ENCODE results near the gene OSBPL7. TPM values are rescaled to one million over a fixed set of nuclear protein-coding genes. Genes with fewer than 3 reads are reported as not detected.

Gene OSBPL7
- total and polyA plus RNA-seq, 2 of the 13 experiments (the other 11 are each of a cell fraction or from before 2014, with no cell fraction given), result 4.7 to 6.6 TPM

DNA sequence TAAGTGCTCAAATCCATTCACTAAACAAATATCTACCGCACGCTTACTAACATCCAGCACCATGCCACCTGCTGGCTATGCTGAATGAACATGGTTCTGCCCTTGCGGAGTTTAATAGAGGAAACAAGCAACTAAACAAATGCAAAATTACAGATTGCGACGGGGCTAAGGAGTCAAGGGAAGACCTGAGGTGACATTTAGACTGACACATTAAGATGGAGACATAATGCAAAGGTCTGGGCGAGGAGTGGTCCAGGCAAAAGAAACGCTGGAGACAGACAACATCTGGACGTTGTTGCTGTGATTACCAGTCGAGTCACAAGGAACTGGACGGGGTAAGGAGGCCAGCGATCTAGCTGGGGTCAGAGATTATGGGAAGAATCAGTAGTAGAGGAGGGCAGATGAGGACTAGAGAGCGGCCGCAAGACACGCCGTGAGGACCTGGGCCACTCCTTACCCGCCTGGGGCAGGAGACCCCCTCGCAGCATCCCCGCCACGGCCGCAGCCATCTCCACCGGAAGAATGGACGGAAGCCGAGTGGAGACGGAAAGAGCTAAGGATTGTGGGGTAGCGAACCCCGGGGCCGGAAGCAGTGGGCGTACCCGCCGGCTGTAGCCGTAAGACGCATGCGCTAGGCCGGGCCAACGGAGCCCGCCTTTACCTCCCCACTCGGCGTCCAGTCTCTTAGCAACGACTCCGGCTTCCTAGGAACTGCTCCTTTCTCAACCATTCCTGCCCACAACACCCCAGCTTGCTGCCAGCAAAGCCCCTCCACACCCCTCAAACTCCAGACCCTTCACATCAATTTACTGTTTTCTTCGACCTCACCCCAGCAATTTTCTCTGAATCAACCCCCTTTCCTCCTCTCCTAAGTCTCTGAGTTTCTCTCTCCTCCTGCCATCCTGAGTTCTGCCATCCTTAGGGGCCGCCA is 9.7 kb upstream of the OSBPL7 start, which contains the start of the genes LRRC46 and MRPL10 (continued):
- TF ChIP-seq KDM5A (IDR thresholded peaks at IDR 0.05; ENCODE audit: borderline replicate concordance, low read length) (peak; percentile 98), ZNF33B (CRISPR knock-in tag; IDR thresholded peaks at IDR 0.05) (peak; percentile 21; the same call in 1 of the 2 replicates), ZNF75D (CRISPR knock-in tag; IDR thresholded peaks at IDR 0.05; ENCODE audit: borderline replicate concordance) (0 out of 2 replicates have a peak, but pooled peaks have one; percentile 71), PRPF4 (IDR thresholded peaks at IDR 0.05; ENCODE audit: low read depth, low read length, poor library complexity, severe bottlenecking) (no peak), CENPX (CRISPR knock-in tag; IDR thresholded peaks at IDR 0.05) (no peak), TBX2 (CRISPR knock-in tag; IDR thresholded peaks at IDR 0.05; ENCODE audit: borderline replicate concordance) (peak; percentile 50; the same call in 1 of the 2 replicates), ZFYVE20 (CRISPR knock-in tag; IDR thresholded peaks at IDR 0.05; ENCODE audit: borderline replicate concordance, low read depth) (no peak), ONECUT2 (CRISPR knock-in tag; IDR thresholded peaks at IDR 0.05) (no peak), KLF9 (CRISPR knock-in tag; IDR thresholded peaks at IDR 0.05; ENCODE audit: low read depth) (no peak), ZNF709 (CRISPR knock-in tag; IDR thresholded peaks at IDR 0.05) (0 out of 2 replicates have a peak, but pooled peaks have one; percentile 78), ZFY (CRISPR knock-in tag; IDR thresholded peaks at IDR 0.05) (peak; percentile 80), ZNF263 (CRISPR knock-in tag; IDR thresholded peaks at IDR 0.05) (peak; percentile 55; the same call in 1 of the 2 replicates), SIN3A (IDR thresholded peaks at IDR 0.05; ENCODE audit: borderline replicate concordance, low read depth, low read length) (peak; percentile 97; the same call in 1 of the 2 replicates), SMAD3 (CRISPR knock-in tag; IDR thresholded peaks at IDR 0.05) (peak; percentile 90), ELF4 (CRISPR knock-in tag; IDR thresholded peaks at IDR 0.05; ENCODE audit: borderline replicate concordance) (no peak), ZNF83 (CRISPR knock-in tag; IDR thresholded peaks at IDR 0.05; ENCODE audit: borderline replicate concordance) (peak; percentile 77; the same call in 1 of the 2 replicates), NFE2L1 (CRISPR knock-in tag; IDR thresholded peaks at IDR 0.05; ENCODE audit: borderline replicate concordance) (no peak), DPF2 (CRISPR knock-in tag; IDR thresholded peaks at IDR 0.05; ENCODE audit: borderline replicate concordance, low read depth) (no peak)
- TF ChIP-seq, protein P1, sequence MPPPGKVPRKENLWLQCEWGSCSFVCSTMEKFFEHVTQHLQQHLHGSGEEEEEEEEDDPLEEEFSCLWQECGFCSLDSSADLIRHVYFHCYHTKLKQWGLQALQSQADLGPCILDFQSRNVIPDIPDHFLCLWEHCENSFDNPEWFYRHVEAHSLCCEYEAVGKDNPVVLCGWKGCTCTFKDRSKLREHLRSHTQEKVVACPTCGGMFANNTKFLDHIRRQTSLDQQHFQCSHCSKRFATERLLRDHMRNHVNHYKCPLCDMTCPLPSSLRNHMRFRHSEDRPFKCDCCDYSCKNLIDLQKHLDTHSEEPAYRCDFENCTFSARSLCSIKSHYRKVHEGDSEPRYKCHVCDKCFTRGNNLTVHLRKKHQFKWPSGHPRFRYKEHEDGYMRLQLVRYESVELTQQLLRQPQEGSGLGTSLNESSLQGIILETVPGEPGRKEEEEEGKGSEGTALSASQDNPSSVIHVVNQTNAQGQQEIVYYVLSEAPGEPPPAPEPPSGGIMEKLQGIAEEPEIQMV (CRISPR knock-in tag; IDR thresholded peaks at IDR 0.05; ENCODE audit: low read depth), result no peak

All from HepG2 (cell line).